Glutamatergic neuron (in vitro differentiated cells): ENCODE data around the gene PRR19. TPM values are rescaled to one million over a fixed set of nuclear protein-coding genes. Genes with fewer than 3 reads are reported as not detected.

Source experiments
- DNase-seq: peaks from one replicate; pipeline ENCODE4 v3.0.0; 2022
- H3K27ac Mint-ChIP-seq: one replicate; pipeline ENCODE4 v1.8.0; 2020; ENCODE audit warnings: mild to moderate bottlenecking, mixed read lengths, inconsistent platforms; ENCODE audit not compliant: unreplicated experiment
- H3K27me3 Mint-ChIP-seq: one replicate; pipeline ENCODE4 v1.8.0; 2020; ENCODE audit warnings: mild to moderate bottlenecking, moderate library complexity, mixed read lengths, inconsistent platforms; ENCODE audit not compliant: unreplicated experiment
- H3K36me3 Mint-ChIP-seq: one replicate; pipeline ENCODE4 v1.8.0; 2020; ENCODE audit warnings: mild to moderate bottlenecking, mixed read lengths, inconsistent platforms; ENCODE audit not compliant: unreplicated experiment
- H3K4me1 Mint-ChIP-seq: one replicate; pipeline ENCODE4 v1.8.0; 2020; ENCODE audit warnings: mild to moderate bottlenecking, low read depth, mixed read lengths, inconsistent platforms; ENCODE audit not compliant: unreplicated experiment
- H3K4me3 Mint-ChIP-seq: one replicate; pipeline ENCODE4 v1.8.0; 2020; ENCODE audit warnings: mild to moderate bottlenecking, mixed read lengths, inconsistent platforms; ENCODE audit not compliant: unreplicated experiment
- H3K9me3 Mint-ChIP-seq: one replicate; pipeline ENCODE4 v1.8.0; 2020; ENCODE audit warnings: mild to moderate bottlenecking, moderate library complexity, mixed read lengths, inconsistent platforms; ENCODE audit not compliant: unreplicated experiment
- total RNA-seq: library from RNA; stranded (reverse); fragmentation: NEBNext Ultra II Directional; extraction: Animal tissue kit (Norgen Biotek cat#: 25700); gene quantifications from one replicate; pipeline ENCODE4 v1.2.1, GENCODE V29; 2021; ENCODE audit not compliant: unreplicated experiment
- TF ChIP-seq, protein P1 (sequence below): fragments of 200-600 bp; sonication (generic); IDR thresholded peaks from one replicate; pipeline ENCODE4 v1.5.0; 2021; ENCODE audit not compliant: partially characterized antibody, unreplicated experiment

The PRR19 gene
- total RNA-seq, 1 donor from 2014 or later: 1.6 TPM

DNA sequence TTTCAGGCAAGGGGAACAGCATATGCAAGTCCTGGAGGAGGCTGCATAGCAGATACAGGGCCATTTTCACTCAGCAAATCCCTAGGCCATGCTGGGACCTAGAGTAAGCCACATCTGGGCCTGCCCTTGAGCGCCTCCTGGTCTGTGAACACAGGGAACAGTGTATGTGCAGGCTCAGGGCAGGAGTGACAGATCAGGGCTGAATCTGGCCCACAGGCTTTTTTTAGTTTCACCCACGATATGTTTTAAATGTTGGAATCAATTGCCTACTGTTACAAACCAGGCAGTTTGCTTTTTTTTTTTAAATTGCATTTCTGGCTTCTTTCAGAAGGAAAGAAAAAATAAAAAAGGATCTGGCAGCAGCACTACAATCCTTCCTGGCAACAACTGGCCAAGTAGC, 9.7 kb downstream of the PRR19 start:
- Mint-ChIP-seq H3K36me3 (peaks cover 5% of the 10 kb centered on the region), H3K4me1 (peaks cover 3% of the 10 kb centered on the region), H3K9me3 (peaks cover 10% of the 10 kb centered on the region), H3K27ac (no peak overlapping the region), H3K4me3 (peak overlapping the region; percentile 69), H3K27me3 (peaks cover 10% of the 10 kb centered on the region)
- TF ChIP-seq, protein P1, sequence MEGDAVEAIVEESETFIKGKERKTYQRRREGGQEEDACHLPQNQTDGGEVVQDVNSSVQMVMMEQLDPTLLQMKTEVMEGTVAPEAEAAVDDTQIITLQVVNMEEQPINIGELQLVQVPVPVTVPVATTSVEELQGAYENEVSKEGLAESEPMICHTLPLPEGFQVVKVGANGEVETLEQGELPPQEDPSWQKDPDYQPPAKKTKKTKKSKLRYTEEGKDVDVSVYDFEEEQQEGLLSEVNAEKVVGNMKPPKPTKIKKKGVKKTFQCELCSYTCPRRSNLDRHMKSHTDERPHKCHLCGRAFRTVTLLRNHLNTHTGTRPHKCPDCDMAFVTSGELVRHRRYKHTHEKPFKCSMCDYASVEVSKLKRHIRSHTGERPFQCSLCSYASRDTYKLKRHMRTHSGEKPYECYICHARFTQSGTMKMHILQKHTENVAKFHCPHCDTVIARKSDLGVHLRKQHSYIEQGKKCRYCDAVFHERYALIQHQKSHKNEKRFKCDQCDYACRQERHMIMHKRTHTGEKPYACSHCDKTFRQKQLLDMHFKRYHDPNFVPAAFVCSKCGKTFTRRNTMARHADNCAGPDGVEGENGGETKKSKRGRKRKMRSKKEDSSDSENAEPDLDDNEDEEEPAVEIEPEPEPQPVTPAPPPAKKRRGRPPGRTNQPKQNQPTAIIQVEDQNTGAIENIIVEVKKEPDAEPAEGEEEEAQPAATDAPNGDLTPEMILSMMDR: no peak
- DNase-seq: no peak

DNA sequence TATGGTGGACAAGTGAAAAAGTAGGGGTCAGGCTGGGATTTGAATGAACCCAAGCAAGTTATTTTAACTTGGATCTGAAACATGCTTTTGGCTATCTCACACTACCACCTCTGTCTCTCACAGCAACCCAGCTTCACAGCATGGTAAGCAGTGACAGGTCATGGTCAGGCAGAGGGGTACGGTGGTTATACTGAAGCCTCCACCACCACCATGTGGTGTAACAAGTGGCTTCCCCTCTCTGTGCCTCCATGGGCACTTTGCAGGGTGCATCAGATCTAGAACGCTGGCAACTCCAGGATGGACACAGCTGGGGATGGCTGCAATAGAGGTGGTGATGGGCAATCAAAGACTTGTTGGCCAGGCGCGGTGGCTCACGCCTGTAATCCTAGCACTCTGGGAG, 10.4 kb downstream of the PRR19 start:
- H3K36me3 Mint-ChIP-seq: peaks cover 5% of the 10 kb centered on the region
- H3K9me3 Mint-ChIP-seq: peaks cover 11% of the 10 kb centered on the region
- TF ChIP-seq, protein P1: no peak
- DNase-seq: no peak
- H3K4me3 Mint-ChIP-seq: peak overlapping the region; percentile 88
- no peak overlapping the region for H3K27ac Mint-ChIP-seq
- H3K27me3 Mint-ChIP-seq: peaks cover 7% of the 10 kb centered on the region
- H3K4me1 Mint-ChIP-seq: peaks cover 9% of the 10 kb centered on the region

DNA sequence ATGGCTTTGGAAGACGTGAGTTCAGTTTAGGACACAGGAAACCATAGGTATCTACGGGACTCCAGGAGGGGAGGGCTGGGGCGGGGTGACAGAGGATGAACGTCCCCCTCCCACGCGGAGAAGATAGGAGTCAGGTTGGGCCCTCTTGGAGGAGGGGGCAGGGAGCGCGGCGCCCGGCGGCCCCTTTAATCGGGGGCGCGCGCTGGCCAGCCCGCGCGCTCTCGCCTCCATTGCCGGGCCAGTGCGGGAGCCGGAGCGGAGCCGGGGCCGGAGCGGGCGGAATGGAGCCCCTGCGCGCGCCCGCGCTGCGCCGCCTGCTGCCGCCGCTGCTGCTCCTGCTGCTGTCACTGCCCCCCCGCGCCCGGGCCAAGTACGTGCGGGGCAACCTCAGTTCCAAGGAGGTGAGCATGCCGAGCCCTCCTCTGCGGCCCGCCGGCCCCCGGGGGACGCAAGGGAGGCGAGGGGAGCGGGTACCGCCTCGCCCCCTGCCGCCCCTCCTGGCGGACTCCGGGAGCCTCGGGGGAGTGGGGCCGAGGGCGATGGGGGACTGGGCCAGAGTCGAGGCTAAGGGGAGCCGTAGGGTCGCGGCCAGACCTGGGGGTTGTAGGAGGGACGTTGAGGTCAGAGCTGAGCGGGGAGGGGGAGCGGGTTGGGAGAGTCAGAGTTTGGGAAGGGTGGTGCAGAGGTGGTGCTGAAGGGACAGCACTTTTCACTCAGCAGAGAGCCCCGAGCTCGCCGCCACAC, 11.3 kb downstream of the PRR19 start, which contains the start of gene TMEM145:
TSS of gene TMEM145 (plus strand) at position 214 of the 744 bp plus-strand sequence. CDS start at position 282, 68 bp downstream.
- peak within 1 kb of the TSS; percentile 5 for H3K27ac Mint-ChIP-seq
- peak within 1 kb of the TSS; percentile 88 for H3K4me3 Mint-ChIP-seq
- DNase-seq: peak; percentile 79
- H3K4me1 Mint-ChIP-seq: peaks cover 10% of the 10 kb centered on the region
- H3K36me3 Mint-ChIP-seq: no peaks in the 10 kb centered on the region
- H3K9me3 Mint-ChIP-seq: peaks cover 12% of the 10 kb centered on the region
- peaks cover 6% of the 10 kb centered on the region for H3K27me3 Mint-ChIP-seq
- TF ChIP-seq, protein P1: no peak

DNA sequence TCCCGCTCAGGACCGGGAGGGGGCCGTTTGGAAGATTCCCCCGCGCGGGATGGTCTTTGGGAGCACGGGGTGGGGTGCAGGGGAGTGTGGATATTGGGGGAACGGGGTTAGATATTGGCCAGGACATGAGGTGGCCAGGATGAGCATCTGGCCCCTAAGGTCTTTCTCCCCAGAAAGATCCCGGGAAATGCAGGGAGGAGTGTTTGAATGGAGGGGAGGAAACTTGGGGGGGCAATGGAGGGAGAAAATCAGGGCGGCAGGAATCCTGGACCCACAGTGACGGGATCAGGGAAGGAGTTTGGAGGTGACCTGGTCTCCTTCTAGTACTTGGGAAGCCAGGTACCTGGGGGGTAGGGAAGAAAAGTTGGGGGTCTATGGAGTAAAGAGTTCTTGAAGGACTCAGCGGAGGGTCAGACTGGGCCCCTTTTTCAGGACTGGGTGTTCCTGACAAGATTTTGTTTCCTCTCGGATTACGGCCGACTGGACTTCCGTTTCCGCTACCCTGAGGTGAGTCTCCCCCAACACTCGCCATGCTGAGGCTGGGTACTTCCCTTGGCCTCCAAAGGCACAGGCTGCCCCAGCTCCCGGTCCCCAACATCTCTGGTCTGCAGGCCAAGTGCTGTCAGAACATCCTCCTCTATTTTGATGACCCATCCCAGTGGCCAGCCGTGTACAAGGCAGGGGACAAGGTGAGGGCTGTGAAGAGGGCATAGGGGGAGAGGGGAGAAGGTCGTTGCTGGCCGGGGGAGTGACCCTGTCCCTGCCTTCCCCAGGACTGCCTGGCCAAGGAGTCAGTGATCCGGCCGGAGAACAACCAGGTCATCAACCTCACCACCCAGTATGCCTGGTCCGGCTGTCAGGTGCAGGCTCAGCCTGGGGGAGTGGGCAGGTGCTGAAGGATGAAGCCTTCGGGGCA, 12.2 kb downstream of the PRR19 start:
- Mint-ChIP-seq H3K27ac (no peak overlapping the region), H3K4me3 (peak overlapping the region; percentile 73), H3K9me3 (peaks cover 12% of the 10 kb centered on the region), H3K36me3 (no peaks in the 10 kb centered on the region), H3K4me1 (peaks cover 10% of the 10 kb centered on the region), H3K27me3 (peaks cover 6% of the 10 kb centered on the region)
- TF ChIP-seq, protein P1: no peak
- DNase-seq: no peak
